Measurements from ENCODE around the gene NMNAT2.

- no peak for TF ChIP-seq POLR2A (IDR thresholded peaks at IDR 0.05)
- TF ChIP-seq CTCF (IDR thresholded peaks at IDR 0.05), result no peak
Observed at GRCh38 chr1:183259924-183260323, 158.3 kb downstream of the NMNAT2 start.

Measured in body of pancreas (tissue), 4 donors.